Keratinocyte (primary cell): ENCODE measurements around the gene MRPS11. TPM values are rescaled to one million over a fixed set of nuclear protein-coding genes. Genes with fewer than 3 reads are reported as not detected.

Experiments used
- DNase-seq: peaks from one replicate; pipeline ENCODE4 v3.0.0-alpha.2; 2011; ENCODE audit warnings: low read depth, missing footprints, low spot score
- FAIRE-seq: peaks from 2 replicates; lab custom pipeline; 2011; peaks lifted over from hg19 to GRCh38; lab: Jason Lieb, UNC
- H2AFZ ChIP-seq: 2 replicates; pipeline ENCODE4 v1.6.0; 2012; ENCODE audit warnings: low read length, control low read depth, inconsistent platforms; ENCODE audit not compliant: control insufficient read depth
- H3K27ac ChIP-seq: 2 replicates; pipeline ENCODE4 v1.5.1; 2011; ENCODE audit warnings: low read length; ENCODE audit not compliant: control insufficient read depth, insufficient read depth
- H3K27me3 ChIP-seq: 3 replicates; pipeline ENCODE4 v1.6.0; 2011; ENCODE audit warnings: low read length; ENCODE audit not compliant: control insufficient read depth, insufficient read depth; ENCODE audit errors: extremely low read depth
- H3K36me3 ChIP-seq, 2 experiments: 2 replicates in 1 of 2; 3 replicates in 1 of 2; pipeline ENCODE4 v1.5.1; 2011; ENCODE audit warnings: low read length in 2 of 2, mild to moderate bottlenecking in 1 of 2; ENCODE audit not compliant: control insufficient read depth in 2 of 2, insufficient read depth in 2 of 2; ENCODE audit errors: extremely low read depth in 1 of 2
- H3K4me1 ChIP-seq: 3 replicates; pipeline ENCODE4 v1.5.1; 2011; ENCODE audit warnings: low read length; ENCODE audit not compliant: control insufficient read depth, insufficient read depth; ENCODE audit errors: extremely low read depth
- H3K4me2 ChIP-seq: 3 replicates; pipeline ENCODE4 v1.6.0; 2011; ENCODE audit warnings: low read depth, low read length; ENCODE audit not compliant: control insufficient read depth, insufficient read depth; ENCODE audit errors: extremely low read depth
- H3K4me3 ChIP-seq, 3 experiments: fragments of 200-600 bp in 1 of 3; sonication (generic) in 1 of 3; 2 replicates in 2 of 3; 3 replicates in 1 of 3; pipeline ENCODE4 v1.5.1; 2011 to 2016; ENCODE audit warnings: low read length in 3 of 3, mild to moderate bottlenecking in 3 of 3, control low read depth in 2 of 3, inconsistent platforms in 1 of 3, low read depth in 1 of 3, mixed read lengths in 1 of 3, mixed run types in 1 of 3, moderate library complexity in 1 of 3; ENCODE audit not compliant: control insufficient read depth in 2 of 3, insufficient read depth in 2 of 3; ENCODE audit errors: extremely low read depth in 1 of 3
- H3K79me2 ChIP-seq: 2 replicates; pipeline ENCODE4 v1.6.0; 2012; ENCODE audit warnings: low read length; ENCODE audit not compliant: control insufficient read depth, insufficient read depth
- H3K9ac ChIP-seq: 3 replicates; pipeline ENCODE4 v1.6.0; 2011; ENCODE audit warnings: low read length; ENCODE audit not compliant: control insufficient read depth, insufficient read depth; ENCODE audit errors: extremely low read depth
- H3K9me1 ChIP-seq: 3 replicates; pipeline ENCODE4 v1.6.0; 2011; ENCODE audit warnings: low read length; ENCODE audit not compliant: control insufficient read depth, insufficient read depth; ENCODE audit errors: extremely low read depth
- H3K9me3 ChIP-seq: 2 replicates; pipeline ENCODE4 v1.5.1; 2012; ENCODE audit warnings: low read depth, low read length; ENCODE audit not compliant: control insufficient read depth
- H4K20me1 ChIP-seq: 3 replicates; pipeline ENCODE4 v1.6.0; 2011; ENCODE audit warnings: low read length; ENCODE audit not compliant: control insufficient read depth, insufficient read depth; ENCODE audit errors: extremely low read depth
- EZH2 ChIP-seq: IDR thresholded peaks from one replicate; pipeline ENCODE4 v1.6.1; 2012; ENCODE audit warnings: inconsistent platforms, mild to moderate bottlenecking, low read length, moderate library complexity
- dilution Hi-C: fragments of 300-500 bp; cut with MboI; formaldehyde crosslinking; loops from one replicate; pipeline ENCODE4 v1.7.0; 2020; ENCODE audit warnings: low sequenced_read_pairs; ENCODE audit not compliant: extremely low pct_ligation_motif_present
- polyA plus RNA-seq, 5 experiments: library from polyadenylated mRNA; depleted of rRNA in 3 of 5; stranded (reverse) in 3 of 5; stranded (forward) in 1 of 5; unstranded in 1 of 5; fragments of >200 nt; gene quantifications; 1 replicate in 1 of 5; 2 replicates in 3 of 5; 3 replicates in 1 of 5; pipeline versions ENCODE4 v1.2.1 to v1.2.3, GENCODE V29; 2011 to 2012; ENCODE audit warnings: missing spikeins in 2 of 5, low read depth in 1 of 5, low replicate concordance in 1 of 5
- TF ChIP-seq, protein P1 (sequence below), 3 experiments: IDR thresholded peaks in 1 of 3; conservative IDR thresholded peaks in 1 of 3; optimal IDR thresholded peaks in 1 of 3; 2 replicates in 2 of 3; 3 replicates in 1 of 3; pipeline versions ENCODE3 to v1.5.1; 2011; ENCODE audit warnings: low read length in 3 of 3, mild to moderate bottlenecking in 3 of 3, moderate library complexity in 2 of 3, control low read depth in 1 of 3, inconsistent platforms in 1 of 3; ENCODE audit not compliant: insufficient read depth in 2 of 3; ENCODE audit errors: extremely low read depth in 1 of 3

The MRPS11 gene
- polyA plus RNA-seq, 1 donor (not counting 4 experiments of a cell fraction or from before 2014, with no cell fraction given): 60.9 TPM

DNA sequence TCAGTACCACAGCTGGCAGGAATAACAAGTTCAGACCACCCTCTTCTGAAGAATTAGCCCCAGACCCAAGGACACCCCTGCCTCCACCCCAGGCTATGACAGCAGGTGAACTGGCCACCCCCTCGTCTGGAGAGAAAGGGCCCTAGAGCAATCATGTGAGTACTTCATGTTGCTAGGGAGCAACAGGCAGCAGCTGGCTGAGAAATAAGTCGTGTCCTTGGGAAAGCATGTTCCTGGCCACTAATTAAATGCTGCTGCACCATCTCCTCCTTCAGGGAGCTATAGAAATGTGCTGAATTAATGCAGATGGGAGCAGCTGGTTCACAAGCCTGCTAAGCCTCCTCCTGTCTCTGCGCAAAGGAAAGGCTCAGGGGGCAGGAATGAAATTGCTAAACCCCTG is 31.5 kb downstream of the MRPS11 start:
- TF ChIP-seq EZH2: no peak
- TF ChIP-seq, protein P1, sequence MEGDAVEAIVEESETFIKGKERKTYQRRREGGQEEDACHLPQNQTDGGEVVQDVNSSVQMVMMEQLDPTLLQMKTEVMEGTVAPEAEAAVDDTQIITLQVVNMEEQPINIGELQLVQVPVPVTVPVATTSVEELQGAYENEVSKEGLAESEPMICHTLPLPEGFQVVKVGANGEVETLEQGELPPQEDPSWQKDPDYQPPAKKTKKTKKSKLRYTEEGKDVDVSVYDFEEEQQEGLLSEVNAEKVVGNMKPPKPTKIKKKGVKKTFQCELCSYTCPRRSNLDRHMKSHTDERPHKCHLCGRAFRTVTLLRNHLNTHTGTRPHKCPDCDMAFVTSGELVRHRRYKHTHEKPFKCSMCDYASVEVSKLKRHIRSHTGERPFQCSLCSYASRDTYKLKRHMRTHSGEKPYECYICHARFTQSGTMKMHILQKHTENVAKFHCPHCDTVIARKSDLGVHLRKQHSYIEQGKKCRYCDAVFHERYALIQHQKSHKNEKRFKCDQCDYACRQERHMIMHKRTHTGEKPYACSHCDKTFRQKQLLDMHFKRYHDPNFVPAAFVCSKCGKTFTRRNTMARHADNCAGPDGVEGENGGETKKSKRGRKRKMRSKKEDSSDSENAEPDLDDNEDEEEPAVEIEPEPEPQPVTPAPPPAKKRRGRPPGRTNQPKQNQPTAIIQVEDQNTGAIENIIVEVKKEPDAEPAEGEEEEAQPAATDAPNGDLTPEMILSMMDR (optimal IDR thresholded peaks at IDR 0.05 in 1 of 3, IDR thresholded peaks at IDR 0.05 in 1 of 3, conservative IDR thresholded peaks at IDR 0.05 in 1 of 3; ENCODE audit: extremely low read depth in 1 of 3, insufficient read depth in 2 of 3, low read length in 3 of 3): no peak
- Histone ChIP-seq H3K27ac (no peak overlapping the region), H3K36me3 (no peaks in the 10 kb centered on the region), H3K4me3 (no peak overlapping the region), H4K20me1 (no peaks in the 10 kb centered on the region), H3K27me3 (no peaks in the 10 kb centered on the region), H3K4me1 (no peaks in the 10 kb centered on the region), H3K9me3 (no peaks in the 10 kb centered on the region), H3K79me2 (no peaks in the 10 kb centered on the region), H3K4me2 (no peak overlapping the region), H2AFZ (no peak overlapping the region), H3K9ac (no peak overlapping the region), H3K9me1 (no peaks in the 10 kb centered on the region)
- dilution Hi-C loops: no loop called here
- FAIRE-seq: no peak
- DNase-seq: no peak

DNA sequence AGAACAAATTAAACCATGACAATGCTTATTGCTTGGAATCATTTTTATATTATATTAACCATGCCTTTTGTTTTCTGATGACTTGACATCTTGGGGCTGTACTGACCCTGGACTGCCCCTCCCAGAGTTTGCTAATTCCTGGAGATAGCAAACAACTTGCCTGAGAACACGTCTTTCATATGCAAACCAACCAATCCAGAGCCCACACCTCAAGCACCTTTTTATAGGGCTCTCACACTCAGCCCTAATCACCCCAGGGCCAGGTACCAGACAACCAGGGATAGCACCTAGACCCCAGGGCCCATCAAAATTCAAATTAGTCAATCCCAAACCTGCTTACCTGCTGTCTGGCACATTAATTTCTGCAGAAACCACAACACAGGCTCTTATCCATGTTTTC is 36.9 kb downstream of the MRPS11 start:
- Histone ChIP-seq H3K4me2 (no peak overlapping the region), H3K4me3 (no peak overlapping the region), H3K27me3 (no peaks in the 10 kb centered on the region), H3K36me3 (no peaks in the 10 kb centered on the region), H4K20me1 (no peaks in the 10 kb centered on the region), H3K4me1 (no peaks in the 10 kb centered on the region), H3K79me2 (no peaks in the 10 kb centered on the region), H2AFZ (no peak overlapping the region), H3K9ac (no peak overlapping the region), H3K9me3 (no peaks in the 10 kb centered on the region), H3K9me1 (no peaks in the 10 kb centered on the region), H3K27ac (no peak overlapping the region)
- FAIRE-seq (no peak), DNase-seq (no peak)
- dilution Hi-C loops: no loop called here
- TF ChIP-seq, protein P1 (optimal IDR thresholded peaks at IDR 0.05 in 1 of 3, IDR thresholded peaks at IDR 0.05 in 1 of 3, conservative IDR thresholded peaks at IDR 0.05 in 1 of 3; ENCODE audit: extremely low read depth in 1 of 3, insufficient read depth in 2 of 3, low read length in 3 of 3): no peak
- no peak for TF ChIP-seq EZH2
